ENCODE data around the gene MYT1. TPM values are rescaled to one million over a fixed set of nuclear protein-coding genes. Genes with fewer than 3 reads are reported as not detected.

Gene MYT1
- total and polyA plus RNA-seq, 4 donors = under 0.01 to 6.5 (median 0.08) TPM

DNA sequence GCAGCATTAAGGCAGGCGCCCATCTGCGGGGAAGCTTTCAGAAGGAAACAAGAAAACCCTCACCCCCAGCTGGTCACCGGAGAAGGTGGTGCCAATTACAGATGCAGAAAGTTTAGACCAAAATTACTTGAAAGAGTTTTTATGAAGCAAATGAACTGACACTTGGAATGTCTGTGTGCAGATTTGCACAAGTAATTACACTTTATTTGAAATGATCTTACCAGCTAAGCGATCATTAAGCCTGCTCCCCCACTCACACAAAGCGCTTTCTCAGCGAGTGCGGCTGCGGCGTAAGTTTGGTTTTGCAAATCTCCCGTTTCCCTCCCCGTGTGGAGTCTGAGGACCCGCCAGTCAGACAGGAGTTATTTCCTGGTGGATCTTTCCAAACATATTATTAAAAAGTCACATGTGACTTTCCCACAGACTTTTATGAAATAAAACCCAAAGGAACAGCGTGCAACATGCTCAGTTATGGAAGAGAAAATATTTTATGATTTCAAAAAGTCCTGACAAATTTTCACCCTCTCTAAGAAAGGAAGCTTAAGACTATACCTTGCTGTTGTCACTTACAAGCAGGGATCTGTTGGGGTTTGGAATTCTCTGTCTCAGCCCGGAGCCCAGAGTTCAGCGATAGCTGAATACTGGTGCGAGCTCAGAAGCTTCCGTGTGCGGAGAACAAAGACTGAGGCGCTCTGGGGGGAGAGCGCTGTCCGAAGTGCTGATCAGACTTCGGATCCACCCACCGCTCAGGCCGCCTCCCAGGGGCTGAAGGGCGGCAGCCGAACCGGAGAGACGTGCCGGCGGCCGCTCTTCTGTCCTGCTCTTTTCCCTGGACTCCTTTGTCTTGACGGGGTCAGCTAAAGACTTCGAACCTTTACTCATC, 2.7 kb upstream of the MYT1 start:
- TF ChIP-seq, protein P1, sequence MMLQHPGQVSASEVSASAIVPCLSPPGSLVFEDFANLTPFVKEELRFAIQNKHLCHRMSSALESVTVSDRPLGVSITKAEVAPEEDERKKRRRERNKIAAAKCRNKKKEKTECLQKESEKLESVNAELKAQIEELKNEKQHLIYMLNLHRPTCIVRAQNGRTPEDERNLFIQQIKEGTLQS (IDR thresholded peaks at IDR 0.05) = no peak
- TF ChIP-seq YY1 (IDR thresholded peaks at IDR 0.05) (no peak), HNF4A (conservative IDR thresholded peaks at IDR 0.05) (peak; percentile 5 to 46), SP1 (IDR thresholded peaks at IDR 0.05) (no peak), FOXA1 (IDR thresholded peaks at IDR 0.05) (no peak)
- TF ChIP-seq, protein P2, sequence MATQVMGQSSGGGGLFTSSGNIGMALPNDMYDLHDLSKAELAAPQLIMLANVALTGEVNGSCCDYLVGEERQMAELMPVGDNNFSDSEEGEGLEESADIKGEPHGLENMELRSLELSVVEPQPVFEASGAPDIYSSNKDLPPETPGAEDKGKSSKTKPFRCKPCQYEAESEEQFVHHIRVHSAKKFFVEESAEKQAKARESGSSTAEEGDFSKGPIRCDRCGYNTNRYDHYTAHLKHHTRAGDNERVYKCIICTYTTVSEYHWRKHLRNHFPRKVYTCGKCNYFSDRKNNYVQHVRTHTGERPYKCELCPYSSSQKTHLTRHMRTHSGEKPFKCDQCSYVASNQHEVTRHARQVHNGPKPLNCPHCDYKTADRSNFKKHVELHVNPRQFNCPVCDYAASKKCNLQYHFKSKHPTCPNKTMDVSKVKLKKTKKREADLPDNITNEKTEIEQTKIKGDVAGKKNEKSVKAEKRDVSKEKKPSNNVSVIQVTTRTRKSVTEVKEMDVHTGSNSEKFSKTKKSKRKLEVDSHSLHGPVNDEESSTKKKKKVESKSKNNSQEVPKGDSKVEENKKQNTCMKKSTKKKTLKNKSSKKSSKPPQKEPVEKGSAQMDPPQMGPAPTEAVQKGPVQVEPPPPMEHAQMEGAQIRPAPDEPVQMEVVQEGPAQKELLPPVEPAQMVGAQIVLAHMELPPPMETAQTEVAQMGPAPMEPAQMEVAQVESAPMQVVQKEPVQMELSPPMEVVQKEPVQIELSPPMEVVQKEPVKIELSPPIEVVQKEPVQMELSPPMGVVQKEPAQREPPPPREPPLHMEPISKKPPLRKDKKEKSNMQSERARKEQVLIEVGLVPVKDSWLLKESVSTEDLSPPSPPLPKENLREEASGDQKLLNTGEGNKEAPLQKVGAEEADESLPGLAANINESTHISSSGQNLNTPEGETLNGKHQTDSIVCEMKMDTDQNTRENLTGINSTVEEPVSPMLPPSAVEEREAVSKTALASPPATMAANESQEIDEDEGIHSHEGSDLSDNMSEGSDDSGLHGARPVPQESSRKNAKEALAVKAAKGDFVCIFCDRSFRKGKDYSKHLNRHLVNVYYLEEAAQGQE (IDR thresholded peaks at IDR 0.05) = peak; percentile 99
- Histone ChIP-seq H3K27ac (ENCODE audit: low read depth in 1 of 2, low read length in 2 of 2) (no peak overlapping the region), H3K4me3 (ENCODE audit: low read depth in 1 of 3, low read length in 3 of 3) (no peak overlapping the region), H3K27me3 (ENCODE audit: control insufficient read depth in 4 of 4, insufficient read depth in 4 of 4, low read length in 3 of 4) (peaks cover 2 to 6% (median 5%) of the 10 kb centered on the region in 4 donors), H3K9ac (ENCODE audit: low read depth in 1 of 2, low read length in 2 of 2) (no peak overlapping the region), H3K9me3 (ENCODE audit: control insufficient read depth in 4 of 4, low read length in 3 of 4) (no peaks in the 10 kb centered on the region), H3K36me3 (ENCODE audit: control insufficient read depth in 4 of 4, insufficient read depth in 3 of 4, low read depth in 1 of 4, low read length in 3 of 4) (no peaks in the 10 kb centered on the region), H3K4me1 (ENCODE audit: control insufficient read depth in 4 of 4, insufficient read depth in 4 of 4, low read length in 3 of 4) (no peaks in the 10 kb centered on the region)
- WGBS = 19% methylated on average over 33 of the region's 33 CpGs
- peak; percentile 66 for DNase-seq (ENCODE audit: low spot score)

DNA sequence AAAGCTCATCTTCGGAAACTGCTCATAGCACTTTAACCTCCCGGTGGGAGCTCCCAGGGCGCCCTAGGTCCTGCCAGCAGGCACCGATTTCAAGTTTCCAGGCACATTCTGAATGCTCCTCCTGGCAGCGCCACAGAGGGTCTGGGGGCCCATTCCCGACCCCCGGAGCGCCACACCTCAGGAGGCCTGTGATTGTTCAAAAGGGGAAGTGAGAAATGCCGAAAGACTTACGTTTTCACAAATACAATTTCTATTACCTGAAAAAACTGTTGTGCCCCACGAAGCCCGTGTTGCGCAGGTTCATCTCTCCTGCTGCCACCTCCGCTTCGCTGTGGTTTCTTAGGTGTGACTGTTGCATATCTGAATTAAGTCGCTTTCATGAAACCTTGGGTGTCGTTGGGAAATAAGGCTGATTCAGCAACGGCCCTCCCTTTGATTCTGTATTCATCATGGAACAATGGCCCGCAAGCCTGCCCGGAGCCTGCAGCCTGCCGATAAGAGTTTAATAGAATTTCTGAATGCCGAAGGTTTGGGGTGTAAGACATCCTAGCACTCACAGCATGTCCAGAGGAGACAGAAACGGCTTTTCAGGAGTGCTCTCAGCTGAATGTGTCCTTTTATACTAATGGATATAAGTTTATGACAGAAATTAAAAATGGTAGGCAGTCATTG, 1.9 kb upstream of the MYT1 start:
- Histone ChIP-seq H3K9me3 (ENCODE audit: control insufficient read depth in 4 of 4, low read length in 3 of 4) (no peaks in the 10 kb centered on the region), H3K27me3 (ENCODE audit: control insufficient read depth in 4 of 4, insufficient read depth in 4 of 4, low read length in 3 of 4) (peaks cover 2 to 8% (median 5%) of the 10 kb centered on the region in 4 donors), H3K4me3 (ENCODE audit: low read depth in 1 of 3, low read length in 3 of 3) (no peak overlapping the region), H3K9ac (ENCODE audit: low read depth in 1 of 2, low read length in 2 of 2) (no peak overlapping the region), H3K36me3 (ENCODE audit: control insufficient read depth in 4 of 4, insufficient read depth in 3 of 4, low read depth in 1 of 4, low read length in 3 of 4) (no peaks in the 10 kb centered on the region), H3K27ac (ENCODE audit: low read depth in 1 of 2, low read length in 2 of 2) (no peak overlapping the region), H3K4me1 (ENCODE audit: control insufficient read depth in 4 of 4, insufficient read depth in 4 of 4, low read length in 3 of 4) (no peaks in the 10 kb centered on the region)
- TF ChIP-seq SP1 (IDR thresholded peaks at IDR 0.05) (no peak), EGR1 (IDR thresholded peaks at IDR 0.05; ENCODE audit: low read depth in 2 of 2) (no peak), RXRA (IDR thresholded peaks at IDR 0.05) (no peak), FOXA2 (IDR thresholded peaks at IDR 0.05) (no peak), JUND (IDR thresholded peaks at IDR 0.05) (no peak), YY1 (IDR thresholded peaks at IDR 0.05) (no peak), GABPA (IDR thresholded peaks at IDR 0.05 in 1 of 2, conservative IDR thresholded peaks at IDR 0.05 in 1 of 2) (no peak), HNF4G (IDR thresholded peaks at IDR 0.05) (no peak), NR2F2 (IDR thresholded peaks at IDR 0.05) (no peak), TAF1 (conservative IDR thresholded peaks at IDR 0.05) (no peak), RAD21 (IDR thresholded peaks at IDR 0.05) (no peak)
- TF ChIP-seq, protein P3, sequence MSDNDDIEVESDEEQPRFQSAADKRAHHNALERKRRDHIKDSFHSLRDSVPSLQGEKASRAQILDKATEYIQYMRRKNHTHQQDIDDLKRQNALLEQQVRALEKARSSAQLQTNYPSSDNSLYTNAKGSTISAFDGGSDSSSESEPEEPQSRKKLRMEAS (IDR thresholded peaks at IDR 0.05) = no peak
- TF ChIP-seq, protein P1 (IDR thresholded peaks at IDR 0.05) = no peak
- TF ChIP-seq, protein P4, sequence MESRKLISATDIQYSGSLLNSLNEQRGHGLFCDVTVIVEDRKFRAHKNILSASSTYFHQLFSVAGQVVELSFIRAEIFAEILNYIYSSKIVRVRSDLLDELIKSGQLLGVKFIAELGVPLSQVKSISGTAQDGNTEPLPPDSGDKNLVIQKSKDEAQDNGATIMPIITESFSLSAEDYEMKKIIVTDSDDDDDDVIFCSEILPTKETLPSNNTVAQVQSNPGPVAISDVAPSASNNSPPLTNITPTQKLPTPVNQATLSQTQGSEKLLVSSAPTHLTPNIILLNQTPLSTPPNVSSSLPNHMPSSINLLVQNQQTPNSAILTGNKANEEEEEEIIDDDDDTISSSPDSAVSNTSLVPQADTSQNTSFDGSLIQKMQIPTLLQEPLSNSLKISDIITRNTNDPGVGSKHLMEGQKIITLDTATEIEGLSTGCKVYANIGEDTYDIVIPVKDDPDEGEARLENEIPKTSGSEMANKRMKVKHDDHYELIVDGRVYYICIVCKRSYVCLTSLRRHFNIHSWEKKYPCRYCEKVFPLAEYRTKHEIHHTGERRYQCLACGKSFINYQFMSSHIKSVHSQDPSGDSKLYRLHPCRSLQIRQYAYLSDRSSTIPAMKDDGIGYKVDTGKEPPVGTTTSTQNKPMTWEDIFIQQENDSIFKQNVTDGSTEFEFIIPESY (IDR thresholded peaks at IDR 0.05) = no peak
- 47% methylated on average over 23 of the region's 23 CpGs for WGBS
- DNase-seq (ENCODE audit: low spot score) = no peak
